ENCODE results near the gene COG7. TPM values are rescaled to one million over a fixed set of nuclear protein-coding genes. Genes with fewer than 3 reads are reported as not detected.

COG7 gene
- total and polyA plus RNA-seq, 2 donors (not counting 3 experiments of a cell fraction or from before 2014, with no cell fraction given) = 24.1 to 42.0 TPM

DNA sequence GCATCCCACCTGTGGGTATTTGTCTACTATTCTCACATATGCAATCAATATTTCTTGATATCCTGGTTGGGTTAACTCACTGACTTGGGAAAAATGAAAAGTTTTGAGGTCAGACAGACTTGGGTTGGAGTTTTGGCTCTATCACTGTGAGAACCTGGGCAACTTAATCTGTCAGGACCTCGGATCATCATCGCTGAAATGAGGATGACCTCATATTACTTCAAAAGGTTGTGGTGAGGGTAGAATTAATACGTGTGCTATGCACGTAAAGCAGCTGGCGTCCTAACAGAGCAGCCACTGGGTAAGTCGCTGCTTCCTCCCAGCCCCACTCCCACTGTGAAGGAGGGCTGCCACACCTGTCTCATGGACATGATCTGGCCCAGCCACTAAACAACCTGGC lies 57.3 kb downstream of the COG7 start:
- Histone ChIP-seq H2AFZ (ENCODE audit: low read depth, low read length) (no peak overlapping the region), H3K79me2 (ENCODE audit: control insufficient read depth, insufficient read depth, low read length) (no peaks in the 10 kb centered on the region), H3K27ac (ENCODE audit: insufficient read depth, low read depth, low read length) (no peak overlapping the region), H4K20me1 (replicated peaks; ENCODE audit: control insufficient read depth, extremely low read depth, insufficient read depth, low read length) (no peaks in the 10 kb centered on the region), H3K4me3 (replicated peaks in 1 of 3; ENCODE audit: insufficient read depth in 1 of 3, low read depth in 1 of 3, low read length in 3 of 3) (no peak overlapping the region), H3K9me1 (replicated peaks; ENCODE audit: control insufficient read depth, extremely low read depth, insufficient read depth, low read length) (no peaks in the 10 kb centered on the region), H3K9me3 (replicated peaks; ENCODE audit: control insufficient read depth, insufficient read depth, low read length) (no peaks in the 10 kb centered on the region), H3K36me3 (ENCODE audit: control insufficient read depth in 2 of 2, extremely low read depth in 1 of 2, insufficient read depth in 2 of 2, low read length in 2 of 2) (peaks cover 3 to 21% of the 10 kb centered on the region in 2 experiments), H3K27me3 (ENCODE audit: control insufficient read depth in 2 of 2, insufficient read depth in 2 of 2, low read length in 2 of 2) (no peaks in the 10 kb centered on the region), H3K4me1 (ENCODE audit: control insufficient read depth, extremely low read depth, insufficient read depth, low read length) (peaks cover 15% of the 10 kb centered on the region), H3K9ac (replicated peaks; ENCODE audit: extremely low read depth, insufficient read depth, low read length) (no peak overlapping the region), H3K4me2 (ENCODE audit: insufficient read depth, low read length) (no peak overlapping the region)
- dilution Hi-C loops (cut with MboI; ENCODE audit: extremely low pct_ligation_motif_present, low sequenced_read_pairs) (no loop called here), intact Hi-C loops (cut with micrococcal nuclease) (no loop called here)
- ChIA-PET POLR2A (no interaction called here), CTCF (no interaction called here)
- DNase-seq (ENCODE audit: low read depth, low spot score) (no peak), FAIRE-seq (no peak)
- no TSS peak for BruUV-seq (replicated peaks)
- TF ChIP-seq POLR2A (IDR thresholded peaks at IDR 0.05; ENCODE audit: low read depth, low read length) = no peak
- no peak for TF ChIP-seq GATA2 (IDR thresholded peaks at IDR 0.05; ENCODE audit: insufficient read depth, insufficient read length, low read depth, low read length)
- TF ChIP-seq, protein P1, sequence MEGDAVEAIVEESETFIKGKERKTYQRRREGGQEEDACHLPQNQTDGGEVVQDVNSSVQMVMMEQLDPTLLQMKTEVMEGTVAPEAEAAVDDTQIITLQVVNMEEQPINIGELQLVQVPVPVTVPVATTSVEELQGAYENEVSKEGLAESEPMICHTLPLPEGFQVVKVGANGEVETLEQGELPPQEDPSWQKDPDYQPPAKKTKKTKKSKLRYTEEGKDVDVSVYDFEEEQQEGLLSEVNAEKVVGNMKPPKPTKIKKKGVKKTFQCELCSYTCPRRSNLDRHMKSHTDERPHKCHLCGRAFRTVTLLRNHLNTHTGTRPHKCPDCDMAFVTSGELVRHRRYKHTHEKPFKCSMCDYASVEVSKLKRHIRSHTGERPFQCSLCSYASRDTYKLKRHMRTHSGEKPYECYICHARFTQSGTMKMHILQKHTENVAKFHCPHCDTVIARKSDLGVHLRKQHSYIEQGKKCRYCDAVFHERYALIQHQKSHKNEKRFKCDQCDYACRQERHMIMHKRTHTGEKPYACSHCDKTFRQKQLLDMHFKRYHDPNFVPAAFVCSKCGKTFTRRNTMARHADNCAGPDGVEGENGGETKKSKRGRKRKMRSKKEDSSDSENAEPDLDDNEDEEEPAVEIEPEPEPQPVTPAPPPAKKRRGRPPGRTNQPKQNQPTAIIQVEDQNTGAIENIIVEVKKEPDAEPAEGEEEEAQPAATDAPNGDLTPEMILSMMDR (IDR thresholded peaks at IDR 0.05; ENCODE audit: extremely low read depth in 1 of 2, insufficient read depth in 1 of 2, low read depth in 1 of 2, low read length in 2 of 2) = no peak
- no peak for TF ChIP-seq MYC (IDR thresholded peaks at IDR 0.05; ENCODE audit: low read depth, low read length)
- no peak for TF ChIP-seq EZH2 (IDR thresholded peaks at IDR 0.05; ENCODE audit: borderline replicate concordance, low read depth, low read length, severe bottlenecking)
- TF ChIP-seq JUN (IDR thresholded peaks at IDR 0.05; ENCODE audit: borderline replicate concordance, insufficient read depth, insufficient read length, low read depth) = no peak
- TF ChIP-seq POLR2AphosphoS5 (IDR thresholded peaks at IDR 0.05; ENCODE audit: insufficient read depth, low read depth, low read length) = no peak
- TF ChIP-seq, protein P2, sequence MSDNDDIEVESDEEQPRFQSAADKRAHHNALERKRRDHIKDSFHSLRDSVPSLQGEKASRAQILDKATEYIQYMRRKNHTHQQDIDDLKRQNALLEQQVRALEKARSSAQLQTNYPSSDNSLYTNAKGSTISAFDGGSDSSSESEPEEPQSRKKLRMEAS (IDR thresholded peaks at IDR 0.05; ENCODE audit: insufficient read depth, insufficient read length) = no peak
- no peak for TF ChIP-seq FOS (IDR thresholded peaks at IDR 0.05; ENCODE audit: borderline replicate concordance, insufficient read depth, low read length)
